Immature natural killer cell (primary cell): ENCODE results near the gene SLC16A5. TPM values are rescaled to one million over a fixed set of nuclear protein-coding genes. Genes with fewer than 3 reads are reported as not detected.

Experiments
- DNase-seq, 3 donors: peaks; one replicate each; pipeline ENCODE4 v3.0.0; 2022; ENCODE audit warnings: mixed read lengths in 1 of 3
- H3K27ac Mint-ChIP-seq, 6 donors: one replicate each; pipeline ENCODE4 v1.8.0; 2020; ENCODE audit warnings: mixed read lengths in 6 of 6, mild to moderate bottlenecking in 5 of 6, inconsistent platforms in 4 of 6, moderate library complexity in 3 of 6
- H3K27me3 Mint-ChIP-seq, 3 donors: one replicate each; pipeline ENCODE4 v1.8.0; 2020 to 2021; ENCODE audit warnings: low read depth in 3 of 3, mild to moderate bottlenecking in 3 of 3, mixed read lengths in 3 of 3, moderate library complexity in 3 of 3, inconsistent platforms in 1 of 3
- H3K36me3 Mint-ChIP-seq, 3 donors: one replicate each; pipeline ENCODE4 v1.8.0; 2020; ENCODE audit warnings: mixed read lengths in 3 of 3, inconsistent platforms in 2 of 3, mild to moderate bottlenecking in 2 of 3
- H3K4me1 Mint-ChIP-seq, 2 donors: one replicate each; pipeline ENCODE4 v1.8.0; 2020; ENCODE audit warnings: inconsistent platforms in 2 of 2, mild to moderate bottlenecking in 2 of 2, mixed read lengths in 2 of 2, moderate library complexity in 1 of 2
- H3K4me3 Mint-ChIP-seq, 5 donors: one replicate each; pipeline ENCODE4 v1.8.0; 2020; ENCODE audit warnings: mild to moderate bottlenecking in 5 of 5, mixed read lengths in 5 of 5, inconsistent platforms in 3 of 5, moderate library complexity in 3 of 5
- H3K9me3 Mint-ChIP-seq, 6 donors: one replicate each; pipeline ENCODE4 v1.8.0; 2020; ENCODE audit warnings: mild to moderate bottlenecking in 6 of 6, mixed read lengths in 6 of 6, inconsistent platforms in 4 of 6, moderate library complexity in 3 of 6
- polyA plus RNA-seq, 3 donors: library from polyadenylated mRNA; unstranded; fragments of 300-500 nt; fragmentation: Illumina TruSeq; gene quantifications; one replicate each; pipeline ENCODE4 v1.2.3, GENCODE V29; 2021

The SLC16A5 gene
- polyA plus RNA-seq, 3 donors from 2014 or later = 1.5 to 2.1 (median 1.5) TPM

- Mint-ChIP-seq H3K4me1 (peaks cover 2 to 12% of the 10 kb centered on the region in 2 donors), H3K27ac (no peak overlapping the region), H3K36me3 (peaks cover 0 to 29% (median 17%) of the 10 kb centered on the region in 3 donors), H3K9me3 (no peaks in the 10 kb centered on the region), H3K27me3 (peaks cover 0 to 2% (median 1%) of the 10 kb centered on the region in 3 donors), H3K4me3 (no peak overlapping the region)
- DNase-seq = no peak
These were observed 58.8 kb downstream of the SLC16A5 start for GRCh38 chr17:75146592-75146991.

- no peaks in the 10 kb centered on the region for H3K9me3 Mint-ChIP-seq
- peaks cover 0 to 29% (median 17%) of the 10 kb centered on the region in 3 donors for H3K36me3 Mint-ChIP-seq
- peak overlapping the region in 1 of 6 donors; percentile 19 for H3K27ac Mint-ChIP-seq
- no peak overlapping the region for H3K4me3 Mint-ChIP-seq
- no peak for DNase-seq
- H3K4me1 Mint-ChIP-seq = peaks cover 11 to 24% of the 10 kb centered on the region in 2 donors
- H3K27me3 Mint-ChIP-seq = peaks cover 0 to 2% (median 1%) of the 10 kb centered on the region in 3 donors
These were observed 60.3 kb downstream of the SLC16A5 start for GRCh38 chr17:75147878-75148546.

GRCh38 chr17:75151930-75152329 lies 64.2 kb downstream of the SLC16A5 start:
- H3K9me3 Mint-ChIP-seq = no peaks in the 10 kb centered on the region
- peak overlapping the region in 4 of 5 donors; percentile 9 to 95 (median 90) for H3K4me3 Mint-ChIP-seq
- no peak overlapping the region for H3K27ac Mint-ChIP-seq
- H3K36me3 Mint-ChIP-seq = peaks cover 0 to 16% (median 11%) of the 10 kb centered on the region in 3 donors
- H3K4me1 Mint-ChIP-seq = peaks cover 31 to 44% of the 10 kb centered on the region in 2 donors
- peaks cover 5 to 14% (median 7%) of the 10 kb centered on the region in 3 donors for H3K27me3 Mint-ChIP-seq
- no peak for DNase-seq

- Mint-ChIP-seq H3K4me1 (peaks cover 31 to 44% of the 10 kb centered on the region in 2 donors), H3K9me3 (no peaks in the 10 kb centered on the region), H3K27ac (peak overlapping the region in 4 of 6 donors; percentile 5 to 85 (median 60)), H3K36me3 (peaks cover 0 to 10% (median 5%) of the 10 kb centered on the region in 3 donors), H3K4me3 (peak overlapping the region; percentile 90 to 95 (median 91)), H3K27me3 (peaks cover 5 to 14% (median 7%) of the 10 kb centered on the region in 3 donors)
- no peak for DNase-seq
These were observed 64.8 kb downstream of the SLC16A5 start for GRCh38 chr17:75152523-75152921.

- Mint-ChIP-seq H3K27me3 (peaks cover 5 to 14% (median 7%) of the 10 kb centered on the region in 3 donors), H3K36me3 (peaks cover 0 to 4% (median 4%) of the 10 kb centered on the region in 3 donors), H3K27ac (peak overlapping the region; percentile 64 to 88 (median 77)), H3K4me3 (peak overlapping the region; percentile 90 to 95 (median 91)), H3K4me1 (peaks cover 31 to 44% of the 10 kb centered on the region in 2 donors), H3K9me3 (no peaks in the 10 kb centered on the region)
- DNase-seq = no peak
These were observed 65.4 kb downstream of the SLC16A5 start for GRCh38 chr17:75152922-75153779.

GRCh38 chr17:75153780-75154194 lies 66.0 kb downstream of the SLC16A5 start:
- H3K9me3 Mint-ChIP-seq = no peaks in the 10 kb centered on the region
- DNase-seq = no peak
- peak overlapping the region; percentile 64 to 88 (median 77) for H3K27ac Mint-ChIP-seq
- H3K4me3 Mint-ChIP-seq = peak overlapping the region; percentile 90 to 95 (median 91)
- H3K36me3 Mint-ChIP-seq = peaks cover 0 to under 1% (median under 1%) of the 10 kb centered on the region in 3 donors
- H3K27me3 Mint-ChIP-seq = peaks cover 5 to 14% (median 7%) of the 10 kb centered on the region in 3 donors
- peaks cover 31 to 40% of the 10 kb centered on the region in 2 donors for H3K4me1 Mint-ChIP-seq

GRCh38 chr17:75154195-75155106 lies 66.7 kb downstream of the SLC16A5 start, which contains the start of gene JPT1:
Gene JPT1 (minus strand): TSS chr17:75154512. CDS start chr17:75154397, 115 bp downstream.
- Mint-ChIP-seq H3K9me3 (no peaks in the 10 kb centered on the region), H3K4me3 (peak within 1 kb of the TSS; percentile 91 to 96 (median 94)), H3K27me3 (peaks cover 5 to 14% (median 7%) of the 10 kb centered on the region in 3 donors), H3K27ac (peak within 1 kb of the TSS; percentile 73 to 92 (median 88)), H3K36me3 (no peaks in the 10 kb centered on the region), H3K4me1 (peaks cover 31 to 39% of the 10 kb centered on the region in 2 donors)
- peak; percentile 95 to 96 (median 96) for DNase-seq

- Mint-ChIP-seq H3K4me3 (peak overlapping the region; percentile 15 to 94 (median 47)), H3K27ac (peak overlapping the region in 3 of 6 donors; percentile 73 to 91 (median 84)), H3K27me3 (peaks cover 5 to 13% (median 7%) of the 10 kb centered on the region in 3 donors), H3K36me3 (no peaks in the 10 kb centered on the region), H3K9me3 (no peaks in the 10 kb centered on the region), H3K4me1 (peaks cover 29 to 33% of the 10 kb centered on the region in 2 donors)
- DNase-seq = no peak
These were observed 67.4 kb downstream of the SLC16A5 start for GRCh38 chr17:75155191-75155601.

Other genes starting within 250 kb of the SLC16A5 start
- gene GRIN2C, start 228.1 kb upstream of the SLC16A5 start, polyA plus RNA-seq = under 1 TPM in 1 of 3 donors, not detected in 2; 0.66 TPM
- 10 to 100 TPM in 1 of 3 donors, 1 to 10 TPM in 2; 3.9 to 10.3 (median 8.0) TPM for gene FDXR, start 215.0 kb upstream of the SLC16A5 start, polyA plus RNA-seq
- not detected for gene FADS6, start 194.3 kb upstream of the SLC16A5 start, polyA plus RNA-seq
- gene USH1G, start 164.7 kb upstream of the SLC16A5 start, polyA plus RNA-seq = not detected
- not detected for gene OTOP2, start 163.7 kb upstream of the SLC16A5 start, polyA plus RNA-seq
- gene OTOP3, start 152.1 kb upstream of the SLC16A5 start, polyA plus RNA-seq = not detected
- under 1 TPM in 2 of 3 donors, not detected in 1; 0.34 to 0.94 TPM for gene HID1, start 115.2 kb upstream of the SLC16A5 start, polyA plus RNA-seq
- not detected for gene CDR2L, start 100.3 kb upstream of the SLC16A5 start, polyA plus RNA-seq
- gene MRPL58, start 75.3 kb upstream of the SLC16A5 start, polyA plus RNA-seq = 10 to 100 TPM; 32.4 to 52.3 (median 47.1) TPM
- 100 to 1,000 TPM; 257 to 366 (median 261) TPM for gene ATP5PD, start 41.0 kb upstream of the SLC16A5 start, polyA plus RNA-seq
- gene KCTD2, start 40.7 kb upstream of the SLC16A5 start, polyA plus RNA-seq = 1 to 10 TPM; 2.3 to 6.0 (median 4.4) TPM
- gene ARMC7, start 22.0 kb downstream of the SLC16A5 start, polyA plus RNA-seq = 1 to 10 TPM in 2 of 3 donors, under 1 TPM in 1; 0.57 to 7.5 (median 3.5) TPM
- 100 to 1,000 TPM in 1 of 3 donors, 10 to 100 TPM in 2; 80.3 to 111 (median 88.8) TPM for gene NT5C, start 43.8 kb downstream of the SLC16A5 start, polyA plus RNA-seq
- 100 to 1,000 TPM; 105 to 168 (median 133) TPM for gene JPT1, start 66.6 kb downstream of the SLC16A5 start, polyA plus RNA-seq
- gene SUMO2, start 95.0 kb downstream of the SLC16A5 start, polyA plus RNA-seq = 100 to 1,000 TPM; 214 to 427 (median 404) TPM
- 10 to 100 TPM; 28.3 to 47.8 (median 41.1) TPM for gene NUP85, start 117.7 kb downstream of the SLC16A5 start, polyA plus RNA-seq
- gene GGA3, start 173.7 kb downstream of the SLC16A5 start, polyA plus RNA-seq = 10 to 100 TPM in 1 of 3 donors, 1 to 10 TPM in 2; 3.7 to 17.8 (median 3.8) TPM
- 100 to 1,000 TPM; 118 to 189 (median 122) TPM for gene MRPS7, start 173.9 kb downstream of the SLC16A5 start, polyA plus RNA-seq
- 100 to 1,000 TPM; 113 to 187 (median 145) TPM for gene MIF4GD, start 183.3 kb downstream of the SLC16A5 start, polyA plus RNA-seq
- 10 to 100 TPM; 11.2 to 27.2 (median 21.0) TPM for gene SLC25A19, start 201.5 kb downstream of the SLC16A5 start, polyA plus RNA-seq